B cell (primary cell): ENCODE measurements around the gene PCBP3. TPM values are rescaled to one million over a fixed set of nuclear protein-coding genes. Genes with fewer than 3 reads are reported as not detected.

Experiments used
- ATAC-seq: fragments of 200-7000 bp; cut with Tn5 transposase; one replicate; pipeline ENCODE4 v1.10.0; 2021; ENCODE audit warnings: low read depth, mild to moderate bottlenecking, moderate number of reproducible peaks, moderate library complexity
- CTCF ChIA-PET: fragments of 350-600 bp; sonication (Branson Sonifier 250); formaldehyde crosslinking; loops from one replicate; lab custom pipeline; 2021; ENCODE audit warnings: antibody characterized with exemption, inconsistent platforms; lab: Charles Lee
- POLR2A ChIA-PET: fragments of 350-600 bp; sonication (Branson Sonifier 250); formaldehyde crosslinking; loops from one replicate; lab custom pipeline; 2021; ENCODE audit warnings: antibody characterized with exemption; lab: Charles Lee
- DNase-seq: peaks from one replicate; pipeline ENCODE4 v3.0.0; 2013
- H2AFZ ChIP-seq: 2 replicates; pipeline ENCODE4 v1.6.1; 2012; ENCODE audit warnings: mild to moderate bottlenecking, low read depth, low read length; ENCODE audit not compliant: insufficient read depth, poor library complexity, severe bottlenecking
- H3K27ac ChIP-seq, 2 donors: 1 replicate in 1 of 2; 2 replicates in 1 of 2; pipeline ENCODE4 v1.5.1; 2012 to 2013; ENCODE audit warnings: low read length in 2 of 2, mild to moderate bottlenecking in 2 of 2, moderate library complexity in 1 of 2
- H3K27me3 ChIP-seq, 4 experiments: fragments of 200-600 bp in 1 of 4; sonication (generic) in 1 of 4; replicated peaks in 1 of 4; 1 replicate in 2 of 4; 2 replicates in 2 of 4; pipeline versions ENCODE4 v1.6.1 to v1.7.0; 2013 to 2016; ENCODE audit warnings: low read length in 3 of 4, mild to moderate bottlenecking in 2 of 4, mixed read lengths in 1 of 4, moderate library complexity in 1 of 4; ENCODE audit not compliant: insufficient read depth in 4 of 4, control insufficient read depth in 3 of 4; ENCODE audit errors: control extremely low read depth in 1 of 4
- H3K36me3 ChIP-seq, 2 experiments: replicated peaks in 1 of 2; 1 replicate in 1 of 2; 2 replicates in 1 of 2; pipeline versions ENCODE4 v1.6.1 to v1.7.1; 2013; ENCODE audit warnings: low read length in 1 of 2; ENCODE audit not compliant: insufficient read depth in 2 of 2, control insufficient read depth in 1 of 2; ENCODE audit errors: control extremely low read depth in 1 of 2, extremely low read depth in 1 of 2
- H3K4me1 ChIP-seq, 2 donors: fragments of 200-600 bp in 1 of 2; sonication (generic) in 1 of 2; 1 replicate in 1 of 2; 2 replicates in 1 of 2; pipeline versions ENCODE4 v1.5.1 to v1.6.1; 2013 to 2017; ENCODE audit warnings: low read length in 2 of 2; ENCODE audit not compliant: control insufficient read depth in 2 of 2, insufficient read depth in 2 of 2
- H3K4me2 ChIP-seq: replicated peaks from 2 replicates; pipeline ENCODE3; 2012; ENCODE audit warnings: mild to moderate bottlenecking, low read depth, low read length; ENCODE audit not compliant: poor library complexity, severe bottlenecking
- H3K4me3 ChIP-seq, 5 experiments: fragments of 200-600 bp in 1 of 5; sonication (generic) in 1 of 5; 1 replicate in 3 of 5; 2 replicates in 2 of 5; pipeline versions ENCODE4 v1.5.1 to v1.7.0; 2011 to 2016; ENCODE audit warnings: low read length in 4 of 5, mild to moderate bottlenecking in 4 of 5, low read depth in 2 of 5, control low read depth in 1 of 5, moderate library complexity in 1 of 5; ENCODE audit not compliant: insufficient read depth in 1 of 5; ENCODE audit errors: control extremely low read depth in 1 of 5, extremely low read depth in 1 of 5
- H3K79me2 ChIP-seq: fragments of 200-600 bp; sonication (generic); one replicate; pipeline ENCODE4 v1.6.0; 2016; ENCODE audit warnings: low read length; ENCODE audit not compliant: control insufficient read depth, insufficient read depth
- H3K9ac ChIP-seq: fragments of 200-600 bp; sonication (generic); 2 replicates; pipeline ENCODE4 v1.6.1; 2017; ENCODE audit warnings: mild to moderate bottlenecking, low read length, moderate library complexity
- H3K9me3 ChIP-seq, 3 donors: one replicate each; pipeline versions ENCODE4 v1.6.1 to v1.7.1; 2013; ENCODE audit warnings: low read length in 2 of 3; ENCODE audit not compliant: control insufficient read depth in 2 of 3, insufficient read depth in 1 of 3; ENCODE audit errors: control extremely low read depth in 1 of 3
- H4K20me1 ChIP-seq: 2 replicates; pipeline ENCODE4 v1.6.0; 2012; ENCODE audit warnings: mild to moderate bottlenecking, low read length; ENCODE audit not compliant: insufficient read depth, control insufficient read depth, poor library complexity, severe bottlenecking
- H3K27ac Mint-ChIP-seq: one replicate; pipeline ENCODE4 v1.8.0; 2021; ENCODE audit warnings: mixed read lengths
- H3K27me3 Mint-ChIP-seq: one replicate; pipeline ENCODE4 v1.8.0; 2021; ENCODE audit warnings: mixed read lengths
- H3K4me1 Mint-ChIP-seq: one replicate; pipeline ENCODE4 v1.8.0; 2021; ENCODE audit warnings: mixed read lengths
- H3K4me3 Mint-ChIP-seq: one replicate; pipeline ENCODE4 v1.8.0; 2021; ENCODE audit warnings: mixed read lengths
- H3K9me3 Mint-ChIP-seq: one replicate; pipeline ENCODE4 v1.8.0; 2022; ENCODE audit warnings: mixed read lengths; ENCODE audit not compliant: insufficient read depth
- EZH2 ChIP-seq: IDR thresholded peaks from 2 replicates; pipeline ENCODE4 v1.6.1; 2012; ENCODE audit warnings: borderline replicate concordance, low read depth, mild to moderate bottlenecking, moderate library complexity, low read length; ENCODE audit not compliant: insufficient read depth, poor library complexity, severe bottlenecking
- WGBS: methylation state at CpG from one replicate; pipeline ENCODE4 v1.1.5; 2013; ENCODE audit warnings: missing lambda C conversion rate; ENCODE audit not compliant: insufficient coverage; 5-methylcytosine and 5-hydroxymethylcytosine counted together
- intact Hi-C: fragments of 100-400 bp; cut with micrococcal nuclease; formaldehyde crosslinking; loops from one replicate; pipeline ENCODE4 v1.10.0; 2022
- polyA plus RNA-seq: library from polyadenylated mRNA; depleted of rRNA; stranded (reverse); fragments of >200 nt; gene quantifications from 2 replicates; pipeline ENCODE4 v1.2.3, GENCODE V29; 2012
- total RNA-seq, 2 donors: library from RNA; stranded (reverse); fragments of 120-200 nt in 1 of 2; gene quantifications; 1 replicate in 1 of 2; 2 replicates in 1 of 2; pipeline versions ENCODE4 v1.2.3 to v1.2.4, GENCODE V29; 2013 to 2022
- TF ChIP-seq, protein P1 (sequence below): fragments of 200-600 bp; IDR thresholded peaks from one replicate; pipeline ENCODE4 v1.8.0; 2022; ENCODE audit warnings: antibody characterized with exemption, mild to moderate bottlenecking

PCBP3 gene
- total and polyA plus RNA-seq, 2 donors (not counting 1 experiment from before 2014, with no cell fraction given), result 0.45 to 2.7 TPM

DNA sequence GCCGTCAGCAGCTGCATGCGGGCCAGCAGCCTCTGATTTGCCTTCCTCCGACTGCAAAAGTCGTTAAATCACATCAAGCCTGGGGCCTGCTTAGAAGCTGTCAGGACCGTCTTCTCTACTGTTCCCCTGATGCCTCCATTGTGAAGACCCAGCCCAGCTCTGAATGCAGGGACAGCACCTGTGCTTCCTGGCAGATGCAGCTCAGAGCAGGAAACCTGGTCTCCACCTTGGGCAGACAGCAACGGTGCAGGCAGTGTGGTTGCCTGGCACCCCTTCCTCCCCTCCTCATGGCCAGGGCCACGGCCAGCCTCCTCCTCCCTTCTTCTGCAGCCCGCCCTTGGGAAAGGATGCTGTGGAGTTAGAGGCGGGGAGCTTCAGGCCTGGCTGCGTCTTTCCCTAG is 245.7 kb downstream of the PCBP3 start:
- no peak overlapping the region for H3K4me3 ChIP-seq
- H3K4me3 Mint-ChIP-seq, result no peak overlapping the region
- 82% methylated on average over 7 of the region's 10 CpGs for WGBS
- peaks cover 42% of the 10 kb centered on the region for H3K4me1 Mint-ChIP-seq
- no peaks in the 10 kb centered on the region for H3K36me3 ChIP-seq
- H3K4me2 ChIP-seq, result no peak overlapping the region
- H3K27ac Mint-ChIP-seq, result no peak overlapping the region
- H3K27me3 Mint-ChIP-seq, result peaks cover 3% of the 10 kb centered on the region
- ATAC-seq (no peak), DNase-seq (no peak)
- intact Hi-C loops, result no loop called here
- H3K79me2 ChIP-seq, result no peaks in the 10 kb centered on the region
- ChIA-PET CTCF (interaction anchor here (1.5 kb wide), 1 partner anchor 8 kb away, joined by 4 read pairs; no protein-coding TSS in a partner anchor), POLR2A (no interaction called here)
- no peaks in the 10 kb centered on the region for H4K20me1 ChIP-seq
- peaks cover 0 to 11% (median 0%) of the 10 kb centered on the region in 3 donors for H3K9me3 ChIP-seq
- TF ChIP-seq, protein P1, sequence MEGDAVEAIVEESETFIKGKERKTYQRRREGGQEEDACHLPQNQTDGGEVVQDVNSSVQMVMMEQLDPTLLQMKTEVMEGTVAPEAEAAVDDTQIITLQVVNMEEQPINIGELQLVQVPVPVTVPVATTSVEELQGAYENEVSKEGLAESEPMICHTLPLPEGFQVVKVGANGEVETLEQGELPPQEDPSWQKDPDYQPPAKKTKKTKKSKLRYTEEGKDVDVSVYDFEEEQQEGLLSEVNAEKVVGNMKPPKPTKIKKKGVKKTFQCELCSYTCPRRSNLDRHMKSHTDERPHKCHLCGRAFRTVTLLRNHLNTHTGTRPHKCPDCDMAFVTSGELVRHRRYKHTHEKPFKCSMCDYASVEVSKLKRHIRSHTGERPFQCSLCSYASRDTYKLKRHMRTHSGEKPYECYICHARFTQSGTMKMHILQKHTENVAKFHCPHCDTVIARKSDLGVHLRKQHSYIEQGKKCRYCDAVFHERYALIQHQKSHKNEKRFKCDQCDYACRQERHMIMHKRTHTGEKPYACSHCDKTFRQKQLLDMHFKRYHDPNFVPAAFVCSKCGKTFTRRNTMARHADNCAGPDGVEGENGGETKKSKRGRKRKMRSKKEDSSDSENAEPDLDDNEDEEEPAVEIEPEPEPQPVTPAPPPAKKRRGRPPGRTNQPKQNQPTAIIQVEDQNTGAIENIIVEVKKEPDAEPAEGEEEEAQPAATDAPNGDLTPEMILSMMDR, result no peak
- TF ChIP-seq EZH2, result no peak
- H2AFZ ChIP-seq, result no peak overlapping the region
- H3K9me3 Mint-ChIP-seq, result peaks cover 2% of the 10 kb centered on the region
- no peak overlapping the region for H3K27ac ChIP-seq
- peaks cover 34 to 41% of the 10 kb centered on the region in 2 donors for H3K4me1 ChIP-seq
- no peak overlapping the region for H3K9ac ChIP-seq
- no peaks in the 10 kb centered on the region for H3K27me3 ChIP-seq

DNA sequence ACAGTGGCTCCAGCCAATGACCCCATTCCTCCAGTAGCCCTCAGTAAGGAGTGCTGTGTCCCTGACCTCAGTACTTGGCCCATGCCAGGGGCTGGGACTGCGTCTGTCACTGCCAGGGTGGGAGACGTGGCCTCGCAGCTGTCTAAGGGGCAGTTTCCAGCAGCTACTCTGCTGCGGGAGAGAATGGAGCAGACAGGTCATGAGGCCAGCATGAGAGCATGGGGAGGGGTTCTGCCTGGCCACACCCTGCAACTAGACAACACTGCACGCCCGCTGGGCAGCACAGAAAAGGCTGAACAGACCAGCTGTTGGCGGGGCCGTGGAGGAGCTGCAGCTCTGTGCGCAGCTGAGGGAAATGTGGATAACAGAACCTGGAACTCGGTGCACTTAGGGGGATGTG is 246.4 kb downstream of the PCBP3 start:
- H3K4me1 ChIP-seq, result peaks cover 34 to 41% of the 10 kb centered on the region in 2 donors
- H3K4me1 Mint-ChIP-seq, result peaks cover 43% of the 10 kb centered on the region
- H3K36me3 ChIP-seq, result no peaks in the 10 kb centered on the region
- H3K27me3 ChIP-seq, result no peaks in the 10 kb centered on the region
- H3K27me3 Mint-ChIP-seq, result peaks cover 3% of the 10 kb centered on the region
- H2AFZ ChIP-seq, result no peak overlapping the region
- H3K4me3 ChIP-seq, result no peak overlapping the region
- H3K9me3 ChIP-seq, result peaks cover 0 to 11% (median 0%) of the 10 kb centered on the region in 3 donors
- CTCF ChIA-PET, result interaction anchor here (1.5 kb wide), 1 partner anchor 9 kb away, joined by 4 read pairs; no protein-coding TSS in a partner anchor
- H4K20me1 ChIP-seq, result no peaks in the 10 kb centered on the region
- no peak overlapping the region for H3K4me2 ChIP-seq
- DNase-seq (no peak), ATAC-seq (no peak)
- no peak overlapping the region for H3K9ac ChIP-seq
- TF ChIP-seq, protein P1, result no peak
- no peak for TF ChIP-seq EZH2
- WGBS, result 88% methylated on average over 10 of the region's 10 CpGs
- no peaks in the 10 kb centered on the region for H3K79me2 ChIP-seq
- intact Hi-C loops, result no loop called here
- H3K9me3 Mint-ChIP-seq, result peaks cover 2% of the 10 kb centered on the region
- no peak overlapping the region for H3K27ac ChIP-seq
- H3K4me3 Mint-ChIP-seq, result no peak overlapping the region
- POLR2A ChIA-PET, result no interaction called here
- H3K27ac Mint-ChIP-seq, result no peak overlapping the region
